ENCODE results near the gene PCCA.

DNA sequence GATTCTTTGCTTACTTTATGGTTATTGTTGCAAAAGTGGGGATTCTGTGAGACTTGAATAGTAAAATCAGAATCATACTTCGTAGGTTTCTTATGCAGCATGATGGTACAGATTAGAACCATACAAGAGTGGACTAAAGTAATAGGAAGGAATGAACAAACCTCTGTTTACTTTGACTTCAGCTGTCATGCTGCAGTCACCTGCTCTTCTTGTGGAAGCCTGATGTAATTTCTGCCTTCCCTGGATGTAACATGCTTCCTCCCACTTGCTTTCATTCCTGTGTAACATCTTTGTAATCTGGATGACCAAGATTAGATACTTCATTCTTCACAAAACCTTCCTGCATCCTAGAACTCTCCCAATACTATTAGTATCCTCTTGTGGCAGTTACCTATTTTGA is 235.0 kb downstream of the PCCA start:
- no peak for TF ChIP-seq CTCF (IDR thresholded peaks at IDR 0.05; ENCODE audit: borderline replicate concordance, extremely low read depth, low read length, poor library complexity, severe bottlenecking)
- no peak for TF ChIP-seq EZH2 (IDR thresholded peaks at IDR 0.05; ENCODE audit: borderline replicate concordance, low read depth, low read length, severe bottlenecking)

Measured in DND-41 (cell line).